ENCODE data around the gene RPL36. TPM values are rescaled to one million over a fixed set of nuclear protein-coding genes. Genes with fewer than 3 reads are reported as not detected.

Gene RPL36
- total RNA-seq, 4 donors from 2014 or later: 572 to 1,565 (median 1,059) TPM

- H3K27me3 ChIP-seq: no peaks in the 10 kb centered on the region
- H3K9me3 ChIP-seq: no peaks in the 10 kb centered on the region
- H3K27ac ChIP-seq: no peak overlapping the region
- WGBS, 2 donors: 91% methylated on average over 5 of the region's 5 CpGs
- DNase-seq: no peak
- peaks cover 53 to 100% (median 83%) of the 10 kb centered on the region in 3 donors for H3K36me3 ChIP-seq
- intact Hi-C loops (cut with DNase I): no loop called here
- H3K4me1 ChIP-seq: no peaks in the 10 kb centered on the region
- TF ChIP-seq CTCF (IDR thresholded peaks at IDR 0.05) (no peak), POLR2A (IDR thresholded peaks at IDR 0.05) (no peak)
- H3K4me3 ChIP-seq: no peak overlapping the region
These were observed 34.7 kb upstream of the RPL36 start for GRCh38 chr19:5655412-5655811.

GRCh38 chr19:5661483-5661882, 28.6 kb upstream of the RPL36 start:
- no peak for TF ChIP-seq POLR2A (IDR thresholded peaks at IDR 0.05)
- TF ChIP-seq CTCF (IDR thresholded peaks at IDR 0.05): no peak
- H3K9me3 ChIP-seq: no peaks in the 10 kb centered on the region
- H3K27me3 ChIP-seq: no peaks in the 10 kb centered on the region
- WGBS, 2 donors: 96 to 98% methylated on average over 12 to 23 of the region's 42 CpGs
- no peak for DNase-seq
- intact Hi-C loops (cut with DNase I): no loop called here
- no peaks in the 10 kb centered on the region for H3K4me1 ChIP-seq
- H3K36me3 ChIP-seq: peaks cover 63 to 100% (median 88%) of the 10 kb centered on the region in 3 donors
- H3K4me3 ChIP-seq: no peak overlapping the region
- no peak overlapping the region for H3K27ac ChIP-seq

- Histone ChIP-seq H3K4me3 (no peak overlapping the region), H3K9me3 (no peaks in the 10 kb centered on the region), H3K27me3 (no peaks in the 10 kb centered on the region), H3K36me3 (peaks cover 58 to 100% (median 88%) of the 10 kb centered on the region in 3 donors), H3K27ac (no peak overlapping the region), H3K4me1 (no peaks in the 10 kb centered on the region)
- TF ChIP-seq POLR2A (IDR thresholded peaks at IDR 0.05): no peak
- no peak for TF ChIP-seq CTCF (IDR thresholded peaks at IDR 0.05)
- intact Hi-C loops (cut with DNase I): no loop called here
- WGBS, 2 donors: 88 to 93% methylated on average over 9 to 17 of the region's 17 CpGs
- no peak for DNase-seq
These were observed 26.2 kb upstream of the RPL36 start for GRCh38 chr19:5663904-5664303.

- DNase-seq: no peak
- H3K4me1 ChIP-seq: no peaks in the 10 kb centered on the region
- H3K9me3 ChIP-seq: no peaks in the 10 kb centered on the region
- intact Hi-C loops (cut with DNase I): no loop called here
- no peaks in the 10 kb centered on the region for H3K27me3 ChIP-seq
- H3K27ac ChIP-seq: no peak overlapping the region
- peaks cover 64 to 100% (median 89%) of the 10 kb centered on the region in 3 donors for H3K36me3 ChIP-seq
- no peak for TF ChIP-seq CTCF (IDR thresholded peaks at IDR 0.05)
- no CpG with 5 or more reads among the region's 2 CpGs for WGBS, 2 donors
- H3K4me3 ChIP-seq: no peak overlapping the region
These were observed 25.6 kb upstream of the RPL36 start for GRCh38 chr19:5664515-5664914.

- Histone ChIP-seq H3K9me3 (no peaks in the 10 kb centered on the region), H3K4me3 (no peak overlapping the region), H3K27ac (no peak overlapping the region), H3K27me3 (no peaks in the 10 kb centered on the region), H3K4me1 (no peaks in the 10 kb centered on the region), H3K36me3 (peaks cover 65 to 98% (median 82%) of the 10 kb centered on the region in 3 donors)
- intact Hi-C loops (cut with DNase I): no loop called here
- no peak for DNase-seq
- TF ChIP-seq POLR2A (IDR thresholded peaks at IDR 0.05): no peak
- TF ChIP-seq CTCF (IDR thresholded peaks at IDR 0.05): no peak
- WGBS, 2 donors: 63 to 65% methylated on average over 8 to 9 of the region's 10 CpGs
These were observed 24.1 kb upstream of the RPL36 start for GRCh38 chr19:5665781-5666513.

Data from esophagus squamous epithelium (tissue), 5 donors.